SK-N-SH (cell line): ENCODE data around the gene FCAMR. TPM values are rescaled to one million over a fixed set of nuclear protein-coding genes. Genes with fewer than 3 reads are reported as not detected.

ENCODE experiments used
- CTCF ChIA-PET: fragments of 300-600, 350-600 bp; formaldehyde crosslinking; extraction: SDS; loops from one replicate; lab custom pipeline; 2021; lab: Yijun Ruan, JAX
- POLR2A ChIA-PET: fragments of 350-600 bp; sonication (Branson Sonifier 250); formaldehyde crosslinking; extraction: SDS; loops from one replicate; lab custom pipeline; 2020; ENCODE audit warnings: antibody characterized with exemption, inconsistent platforms; lab: Yijun Ruan, JAX
- DNase-seq: peaks from one replicate; pipeline ENCODE4 v3.0.0; 2012
- H2AFZ ChIP-seq: fragments of 200-600 bp; sonication (generic); 2 replicates; pipeline ENCODE4 v1.8.1; 2016; ENCODE audit warnings: antibody characterized with exemption, mild to moderate bottlenecking, low read depth
- H3F3A ChIP-seq: fragments of 200-600 bp; sonication (generic); replicated peaks from 2 replicates; pipeline ENCODE3; 2016; ENCODE audit warnings: antibody characterized with exemption, mild to moderate bottlenecking; ENCODE audit not compliant: insufficient read depth
- H3K27ac ChIP-seq, 2 experiments: fragments of 200-500 bp in 1 of 2; fragments of 200-600 bp in 1 of 2; sonication (Bioruptor generic) in 1 of 2; sonication (generic), shearing (Covaris generic) in 1 of 2; 2 replicates each; pipeline versions ENCODE4 v1.5.1 to v1.6.1; 2014 to 2016; ENCODE audit warnings: low read depth in 2 of 2, inconsistent platforms in 1 of 2, low read length in 1 of 2, mild to moderate bottlenecking in 1 of 2, mixed read lengths in 1 of 2
- H3K27me3 ChIP-seq: fragments of 200-600 bp; sonication (generic), shearing (Covaris generic); 2 replicates; pipeline ENCODE4 v1.6.1; 2016; ENCODE audit warnings: mixed run types; ENCODE audit not compliant: insufficient read depth
- H3K36me3 ChIP-seq, 2 experiments: fragments of 200-500 bp in 1 of 2; fragments of 200-600 bp in 1 of 2; sonication (Bioruptor generic) in 1 of 2; sonication (generic) in 1 of 2; replicated peaks in 1 of 2; 2 replicates each; pipeline versions ENCODE3 to v1.5.1; 2014 to 2016; ENCODE audit warnings: low read length in 1 of 2, mild to moderate bottlenecking in 1 of 2; ENCODE audit not compliant: insufficient read depth in 2 of 2, control insufficient read depth in 1 of 2
- H3K4me1 ChIP-seq, 2 experiments: fragments of 200-500 bp in 1 of 2; fragments of 200-600 bp in 1 of 2; sonication (Bioruptor generic) in 1 of 2; sonication (generic), shearing (Covaris generic) in 1 of 2; 2 replicates each; pipeline versions ENCODE4 v1.5.1 to v1.6.1; 2014 to 2016; ENCODE audit warnings: low read depth in 1 of 2, low read length in 1 of 2, mixed run types in 1 of 2; ENCODE audit not compliant: insufficient read depth in 2 of 2, control insufficient read depth in 1 of 2
- H3K4me2 ChIP-seq: fragments of 200-600 bp; sonication (generic), shearing (Covaris generic); 2 replicates; pipeline ENCODE4 v1.6.1; 2017; ENCODE audit warnings: mixed run types
- H3K4me3 ChIP-seq, 2 experiments: fragments of 200-500 bp in 1 of 2; fragments of 200-600 bp in 1 of 2; sonication (Bioruptor generic) in 1 of 2; sonication (generic), shearing (Covaris generic) in 1 of 2; 2 replicates each; pipeline versions ENCODE4 v1.5.1 to v1.8.1; 2014 to 2016; ENCODE audit warnings: low read depth in 2 of 2, inconsistent platforms in 1 of 2, low read length in 1 of 2, mild to moderate bottlenecking in 1 of 2, mixed read lengths in 1 of 2, moderate library complexity in 1 of 2
- H3K79me2 ChIP-seq: fragments of 200-600 bp; sonication (generic); 2 replicates; pipeline ENCODE4 v1.8.1; 2017; ENCODE audit warnings: mild to moderate bottlenecking; ENCODE audit not compliant: insufficient read depth
- H3K9ac ChIP-seq: fragments of 200-600 bp; sonication (generic); 2 replicates; pipeline ENCODE4 v1.6.1; 2017; ENCODE audit warnings: mixed run types
- H3K9me2 ChIP-seq: fragments of 200-600 bp; sonication (generic); 2 replicates; pipeline ENCODE4 v1.6.1; 2017; ENCODE audit warnings: mixed run types
- H3K9me3 ChIP-seq: fragments of 200-600 bp; sonication (generic); 2 replicates; pipeline ENCODE4 v1.6.1; 2017; ENCODE audit warnings: mixed run types, mild to moderate bottlenecking, moderate library complexity
- H4K20me1 ChIP-seq: fragments of 200-600 bp; sonication (generic); 2 replicates; pipeline ENCODE4 v1.6.1; 2017; ENCODE audit warnings: mild to moderate bottlenecking, mixed run types; ENCODE audit not compliant: insufficient read depth
- CHD2 ChIP-seq: fragments of 150-350 bp; IDR thresholded peaks from 2 replicates; pipeline ENCODE4 v1.6.1; 2018; ENCODE audit warnings: low read length; ENCODE audit not compliant: partially characterized antibody
- MEF2A ChIP-seq: IDR thresholded peaks from 2 replicates; pipeline ENCODE4 v1.4.0; 2012; ENCODE audit warnings: low read depth, borderline replicate concordance
- MXI1 ChIP-seq: IDR thresholded peaks from 2 replicates; pipeline ENCODE4 v1.6.1; 2012; ENCODE audit warnings: mild to moderate bottlenecking, low read depth, low read length, improper control_type of control experiment
- REST ChIP-seq: IDR thresholded peaks from 2 replicates; pipeline ENCODE4 v1.6.1; 2012; ENCODE audit warnings: mild to moderate bottlenecking, low read depth, low read length, moderate library complexity
- RFX5 ChIP-seq: IDR thresholded peaks from 2 replicates; pipeline ENCODE4 v1.6.1; 2012; ENCODE audit warnings: mild to moderate bottlenecking, improper control_type of control experiment, low read length
- RXRA ChIP-seq: IDR thresholded peaks from 2 replicates; pipeline ENCODE4 v1.4.0; 2012; ENCODE audit warnings: low read depth, mild to moderate bottlenecking, borderline replicate concordance
- SMC3 ChIP-seq: IDR thresholded peaks from 2 replicates; pipeline ENCODE4 v1.6.1; 2012; ENCODE audit warnings: low read depth, low read length, improper control_type of control experiment
- USF1 ChIP-seq: IDR thresholded peaks from 2 replicates; pipeline ENCODE4 v1.4.0; 2012; ENCODE audit warnings: low read depth, borderline replicate concordance
- ZBTB33 ChIP-seq: IDR thresholded peaks from 2 replicates; pipeline ENCODE4 v1.4.0; 2012; ENCODE audit warnings: low read depth, borderline replicate concordance
- WGBS: methylation state at CpG from one replicate; pipeline ENCODE4 v1.1.6; 2017; ENCODE audit warnings: low lambda C conversion rate; 5-methylcytosine and 5-hydroxymethylcytosine counted together
- polyA plus RNA-seq, 3 experiments: library from polyadenylated mRNA; depleted of rRNA; stranded (reverse); fragments of >200 nt; gene quantifications; 2 replicates each; pipeline ENCODE4 v1.2.3, GENCODE V29; 2012

The FCAMR gene
- polyA plus RNA-seq, 1 of the 3 experiments (the other 2 are of a cell fraction) = not detected

- Histone ChIP-seq H3K27ac (no peak overlapping the region), H3F3A (no peaks in the 10 kb centered on the region), H3K4me2 (no peak overlapping the region), H3K9me2 (no peaks in the 10 kb centered on the region), H3K27me3 (peaks cover 42% of the 10 kb centered on the region), H3K9ac (no peak overlapping the region), H3K4me3 (no peak overlapping the region), H3K9me3 (no peaks in the 10 kb centered on the region), H4K20me1 (no peaks in the 10 kb centered on the region), H3K4me1 (no peaks in the 10 kb centered on the region), H2AFZ (no peak overlapping the region), H3K79me2 (no peaks in the 10 kb centered on the region), H3K36me3 (no peaks in the 10 kb centered on the region)
- 65% methylated on average over 15 of the region's 15 CpGs for WGBS
- no peak for TF ChIP-seq SMC3
- TF ChIP-seq CHD2 = no peak
- TF ChIP-seq MEF2A = no peak
- no peak for TF ChIP-seq ZBTB33
- no peak for TF ChIP-seq REST
- no peak for TF ChIP-seq MXI1
- TF ChIP-seq RFX5 = no peak
- TF ChIP-seq RXRA = no peak
- TF ChIP-seq USF1 = no peak
- ChIA-PET CTCF (interaction anchor here (0.9 to 9.4 kb wide), 3 partner anchors 185 to 284 kb away, joined by 3 to 380 read pairs (median 3); no protein-coding TSS in a partner anchor), POLR2A (no interaction called here)
- DNase-seq = no peak
Measured at GRCh38 chr1:206915030-206915735, 55.1 kb downstream of the FCAMR start.
